Measurements from ENCODE around the gene ZNF488.

GRCh38 chr10:47424231-47424630 lies 40.1 kb upstream of the ZNF488 start:
- TF ChIP-seq CTCF (IDR thresholded peaks at IDR 0.05), result no peak
- TF ChIP-seq POLR2A (IDR thresholded peaks at IDR 0.05), result no peak
- no peak for TF ChIP-seq EP300 (IDR thresholded peaks at IDR 0.05)

All from ovary (tissue), 3 donors.